Suprapubic skin (tissue), 4 donors: ENCODE measurements around the gene TMEFF1. TPM values are rescaled to one million over a fixed set of nuclear protein-coding genes. Genes with fewer than 3 reads are reported as not detected.
"Not testable (repeated sequence)": the region's sequence is repeated elsewhere in the genome, so short reads cannot be mapped to it uniquely, and the experiment has no call there.

Experiments used
- DNase-seq, 2 donors: peaks; one replicate each; pipeline ENCODE4 v3.0.0-alpha.2; 2019; ENCODE audit warnings: low spot score in 2 of 2
- H3K27ac ChIP-seq: fragments of 200-600 bp; sonication (generic); one replicate; pipeline ENCODE4 v1.5.1; 2019
- H3K27me3 ChIP-seq: fragments of 200-600 bp; sonication (generic); one replicate; pipeline ENCODE4 v1.5.1; 2019
- H3K36me3 ChIP-seq: fragments of 200-600 bp; sonication (generic); one replicate; pipeline ENCODE4 v1.5.1; 2019
- H3K4me1 ChIP-seq: fragments of 200-600 bp; sonication (generic); one replicate; pipeline ENCODE4 v1.5.1; 2019
- H3K4me3 ChIP-seq: fragments of 200-600 bp; sonication (generic); one replicate; pipeline ENCODE4 v1.5.1; 2019; ENCODE audit warnings: mild to moderate bottlenecking
- H3K9me3 ChIP-seq: fragments of 200-600 bp; sonication (generic); one replicate; pipeline ENCODE4 v1.5.1; 2019
- CTCF ChIP-seq, 2 donors: fragments of 200-600 bp in 1 of 2; fragments of 450-650 bp in 1 of 2; sonication (generic) in 1 of 2; IDR thresholded peaks; one replicate each; pipeline ENCODE4 v1.5.1; 2016 to 2019; ENCODE audit warnings: antibody characterized with exemption in 2 of 2, mild to moderate bottlenecking in 1 of 2, moderate library complexity in 1 of 2
- EP300 ChIP-seq: sonication (generic); formaldehyde crosslinking; IDR thresholded peaks from one replicate; pipeline ENCODE4 v1.6.1; 2017; ENCODE audit warnings: antibody characterized with exemption
- POLR2A ChIP-seq, 2 donors: fragments of 450-650 bp; IDR thresholded peaks; one replicate each; pipeline ENCODE4 v1.6.1; 2017; ENCODE audit warnings: antibody characterized with exemption in 2 of 2, mild to moderate bottlenecking in 2 of 2, moderate library complexity in 2 of 2
- POLR2AphosphoS5 ChIP-seq, 3 donors: sonication (generic); formaldehyde crosslinking; IDR thresholded peaks; one replicate each; pipeline ENCODE4 v1.6.1; 2017; ENCODE audit warnings: antibody characterized with exemption in 3 of 3
- WGBS: methylation state at CpG from one replicate; pipeline ENCODE4 v1.1.5; 2018; 5-methylcytosine and 5-hydroxymethylcytosine counted together
- total RNA-seq, 4 donors: library from RNA; depleted of rRNA; stranded (reverse); fragments of >200 nt; gene quantifications; one replicate each; pipeline ENCODE4 v1.1.0, GENCODE V29; 2016

The TMEFF1 gene
- total RNA-seq, 4 donors from 2014 or later, result 0.32 to 0.49 TPM; not detected in 2

- 57% methylated on average over 4 of the region's 4 CpGs for WGBS
- no peak overlapping the region for H3K27ac ChIP-seq
- no peaks in the 10 kb centered on the region for H3K27me3 ChIP-seq
- no peaks in the 10 kb centered on the region for H3K4me1 ChIP-seq
- TF ChIP-seq CTCF (IDR thresholded peaks at IDR 0.05) (peak in 1 of 2 donors; percentile 36), POLR2AphosphoS5 (IDR thresholded peaks at IDR 0.05) (no peak)
- no peaks in the 10 kb centered on the region for H3K36me3 ChIP-seq
- H3K9me3 ChIP-seq, result no peaks in the 10 kb centered on the region
- DNase-seq, result no peak
- H3K4me3 ChIP-seq, result no peak overlapping the region
Observed at GRCh38 chr9:100505564-100506159, 32.7 kb downstream of the TMEFF1 start.

GRCh38 chr9:100507350-100507749, 34.4 kb downstream of the TMEFF1 start:
- H3K36me3 ChIP-seq, H3K27ac ChIP-seq, H3K27me3 ChIP-seq, H3K9me3 ChIP-seq, H3K4me1 ChIP-seq, DNase-seq, H3K4me3 ChIP-seq: not testable (repeated sequence)

DNA sequence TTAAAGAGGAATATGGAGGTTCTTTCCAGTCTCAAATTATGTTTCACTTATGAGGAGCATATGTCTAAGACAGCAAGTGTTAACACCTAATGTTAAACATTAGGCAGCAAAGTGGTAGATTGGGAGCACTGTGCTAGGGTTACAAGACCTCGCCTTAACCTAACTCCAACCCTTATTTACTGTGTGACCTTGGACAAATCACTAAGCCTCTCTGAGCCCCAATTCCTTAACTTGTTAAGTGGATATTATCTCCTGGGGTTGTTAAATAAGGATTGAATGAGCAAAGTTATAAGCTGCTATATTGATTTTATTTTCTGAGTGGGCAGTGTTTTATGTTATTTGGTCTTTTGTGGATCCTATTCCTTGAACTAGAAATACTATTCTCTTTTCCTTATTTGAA, 38.3 kb downstream of the TMEFF1 start:
- TF ChIP-seq EP300 (no peak), POLR2AphosphoS5 (IDR thresholded peaks at IDR 0.05) (no peak), POLR2A (IDR thresholded peaks at IDR 0.05) (no peak), CTCF (IDR thresholded peaks at IDR 0.05) (no peak)
- WGBS, result 90% methylated on average over 1 of the region's 1 CpG
- Histone ChIP-seq H3K4me3 (no peak overlapping the region), H3K4me1 (no peaks in the 10 kb centered on the region), H3K27ac (no peak overlapping the region), H3K36me3 (no peaks in the 10 kb centered on the region), H3K27me3 (no peaks in the 10 kb centered on the region), H3K9me3 (no peaks in the 10 kb centered on the region)
- DNase-seq, result no peak

DNA sequence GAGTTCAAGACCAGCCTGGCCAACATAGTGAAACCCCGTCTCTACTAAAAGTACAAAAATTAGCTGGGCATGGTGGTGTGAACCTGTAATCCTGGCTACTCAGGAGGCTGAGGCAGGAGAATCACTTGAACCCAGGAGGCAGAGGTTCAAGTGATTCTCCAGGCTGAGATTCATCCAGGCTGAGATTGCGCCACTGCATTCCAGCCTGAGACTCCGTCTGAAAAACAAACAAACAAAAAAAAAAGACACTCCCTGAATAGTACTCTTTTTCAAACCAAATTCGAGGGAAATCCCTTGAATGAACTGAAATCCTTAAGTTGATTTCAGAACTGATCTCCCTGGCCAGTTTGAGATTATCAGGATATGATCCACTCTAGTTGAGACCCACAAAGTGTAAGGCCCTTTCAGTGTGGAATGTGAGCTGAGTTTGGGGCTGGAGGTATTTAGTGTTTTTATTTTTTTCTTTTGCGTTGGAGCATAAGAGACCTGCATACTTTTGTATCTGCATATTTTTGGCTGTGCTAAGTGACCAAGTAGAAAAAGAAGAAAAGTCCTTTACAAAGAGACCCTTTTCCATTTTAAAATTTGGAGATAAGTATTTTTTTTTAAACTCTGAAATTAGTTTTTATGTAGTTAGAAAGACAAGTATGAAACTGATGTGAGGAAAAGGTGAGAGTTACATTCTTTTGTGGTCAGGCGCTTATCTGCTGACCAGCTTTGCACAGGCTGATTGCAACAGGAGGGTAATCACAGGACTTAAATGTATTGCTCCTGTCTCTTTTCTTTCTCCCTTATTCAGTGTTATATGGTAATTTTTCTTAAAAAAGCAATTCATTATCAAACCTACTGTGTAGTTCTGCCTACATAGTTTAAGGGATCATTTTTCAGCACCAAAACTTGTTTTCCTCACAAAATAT, 42.9 kb downstream of the TMEFF1 start:
- no peaks in the 10 kb centered on the region for H3K27me3 ChIP-seq
- H3K4me3 ChIP-seq, result no peak overlapping the region
- TF ChIP-seq CTCF (IDR thresholded peaks at IDR 0.05) (no peak), EP300 (no peak), POLR2AphosphoS5 (IDR thresholded peaks at IDR 0.05) (no peak), POLR2A (IDR thresholded peaks at IDR 0.05) (no peak)
- DNase-seq, result no peak
- WGBS, result 73% methylated on average over 6 of the region's 6 CpGs
- H3K9me3 ChIP-seq, result no peaks in the 10 kb centered on the region
- no peak overlapping the region for H3K27ac ChIP-seq
- no peaks in the 10 kb centered on the region for H3K4me1 ChIP-seq
- no peaks in the 10 kb centered on the region for H3K36me3 ChIP-seq

- 76% methylated on average over 3 of the region's 3 CpGs for WGBS
- DNase-seq, result no peak
- H3K27me3 ChIP-seq, result no peaks in the 10 kb centered on the region
Observed at GRCh38 chr9:100521282-100521681, 48.3 kb downstream of the TMEFF1 start.

More at GRCh38 chr9:100521282-100521681, 48.3 kb downstream of the TMEFF1 start:
- TF ChIP-seq EP300, result no peak
- no peak for TF ChIP-seq POLR2A (IDR thresholded peaks at IDR 0.05)
- TF ChIP-seq CTCF (IDR thresholded peaks at IDR 0.05), result no peak
- no peak for TF ChIP-seq POLR2AphosphoS5 (IDR thresholded peaks at IDR 0.05)
- no peaks in the 10 kb centered on the region for H3K9me3 ChIP-seq
- H3K4me1 ChIP-seq, result no peaks in the 10 kb centered on the region
- no peak overlapping the region for H3K4me3 ChIP-seq
- no peaks in the 10 kb centered on the region for H3K36me3 ChIP-seq
- no peak overlapping the region for H3K27ac ChIP-seq
